BJ (cell line): ENCODE results near the gene PTPRN. TPM values are rescaled to one million over a fixed set of nuclear protein-coding genes. Genes with fewer than 3 reads are reported as not detected.

Experiments
- CTCF ChIA-PET: fragments of 350-600 bp; formaldehyde crosslinking; extraction: SDS; loops from one replicate; lab custom pipeline; 2021; ENCODE audit warnings: antibody characterized with exemption, inconsistent platforms; lab: Yijun Ruan, JAX
- POLR2A ChIA-PET: fragments of 300-600 bp; sonication (Branson Sonifier 250); formaldehyde crosslinking; extraction: SDS; loops from one replicate; lab custom pipeline; 2021; ENCODE audit warnings: antibody characterized with exemption; lab: Charles Lee
- DNase-seq: peaks from one replicate; pipeline ENCODE4 v3.0.0-alpha.2; 2011; ENCODE audit warnings: low read depth
- H3K27me3 ChIP-seq: 2 replicates; pipeline ENCODE4 v1.6.0; 2011; ENCODE audit warnings: low read length; ENCODE audit not compliant: control insufficient read depth, insufficient read depth
- H3K36me3 ChIP-seq: 2 replicates; pipeline ENCODE4 v1.5.1; 2011; ENCODE audit warnings: low read length; ENCODE audit not compliant: control insufficient read depth, insufficient read depth
- H3K4me3 ChIP-seq: 2 replicates; pipeline ENCODE4 v1.5.1; 2011; ENCODE audit warnings: low read depth, mild to moderate bottlenecking, control low read depth, low read length
- polyA plus RNA-seq: library from polyadenylated mRNA; depleted of rRNA; stranded (reverse); fragments of >200 nt; gene quantifications from 2 replicates; pipeline ENCODE4 v1.2.3, GENCODE V29; 2011
- TF ChIP-seq, protein P1 (sequence below): IDR thresholded peaks from 2 replicates; pipeline ENCODE4 v1.5.1; 2011; ENCODE audit warnings: low read depth, mild to moderate bottlenecking, control low read depth, inconsistent platforms, low read length, moderate library complexity; ENCODE audit not compliant: insufficient read depth

The PTPRN gene
- polyA plus RNA-seq, 1 experiment: 7.0 TPM

- TF ChIP-seq, protein P1, sequence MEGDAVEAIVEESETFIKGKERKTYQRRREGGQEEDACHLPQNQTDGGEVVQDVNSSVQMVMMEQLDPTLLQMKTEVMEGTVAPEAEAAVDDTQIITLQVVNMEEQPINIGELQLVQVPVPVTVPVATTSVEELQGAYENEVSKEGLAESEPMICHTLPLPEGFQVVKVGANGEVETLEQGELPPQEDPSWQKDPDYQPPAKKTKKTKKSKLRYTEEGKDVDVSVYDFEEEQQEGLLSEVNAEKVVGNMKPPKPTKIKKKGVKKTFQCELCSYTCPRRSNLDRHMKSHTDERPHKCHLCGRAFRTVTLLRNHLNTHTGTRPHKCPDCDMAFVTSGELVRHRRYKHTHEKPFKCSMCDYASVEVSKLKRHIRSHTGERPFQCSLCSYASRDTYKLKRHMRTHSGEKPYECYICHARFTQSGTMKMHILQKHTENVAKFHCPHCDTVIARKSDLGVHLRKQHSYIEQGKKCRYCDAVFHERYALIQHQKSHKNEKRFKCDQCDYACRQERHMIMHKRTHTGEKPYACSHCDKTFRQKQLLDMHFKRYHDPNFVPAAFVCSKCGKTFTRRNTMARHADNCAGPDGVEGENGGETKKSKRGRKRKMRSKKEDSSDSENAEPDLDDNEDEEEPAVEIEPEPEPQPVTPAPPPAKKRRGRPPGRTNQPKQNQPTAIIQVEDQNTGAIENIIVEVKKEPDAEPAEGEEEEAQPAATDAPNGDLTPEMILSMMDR: no peak
- ChIA-PET CTCF (interaction anchor here (0.5 to 20.1 kb wide), 4 partner anchors 15 to 228 kb away, joined by 3 to 403 read pairs (median 4); partner anchors contain the start of genes GLB1L and STK16), POLR2A (no interaction called here)
- Histone ChIP-seq H3K36me3 (peaks cover 22% of the 10 kb centered on the region), H3K27me3 (no peaks in the 10 kb centered on the region), H3K4me3 (peak overlapping the region; percentile 56)
- DNase-seq: no peak
Measured at GRCh38 chr2:219279916-219280516, 29.2 kb downstream of the PTPRN start.

DNA sequence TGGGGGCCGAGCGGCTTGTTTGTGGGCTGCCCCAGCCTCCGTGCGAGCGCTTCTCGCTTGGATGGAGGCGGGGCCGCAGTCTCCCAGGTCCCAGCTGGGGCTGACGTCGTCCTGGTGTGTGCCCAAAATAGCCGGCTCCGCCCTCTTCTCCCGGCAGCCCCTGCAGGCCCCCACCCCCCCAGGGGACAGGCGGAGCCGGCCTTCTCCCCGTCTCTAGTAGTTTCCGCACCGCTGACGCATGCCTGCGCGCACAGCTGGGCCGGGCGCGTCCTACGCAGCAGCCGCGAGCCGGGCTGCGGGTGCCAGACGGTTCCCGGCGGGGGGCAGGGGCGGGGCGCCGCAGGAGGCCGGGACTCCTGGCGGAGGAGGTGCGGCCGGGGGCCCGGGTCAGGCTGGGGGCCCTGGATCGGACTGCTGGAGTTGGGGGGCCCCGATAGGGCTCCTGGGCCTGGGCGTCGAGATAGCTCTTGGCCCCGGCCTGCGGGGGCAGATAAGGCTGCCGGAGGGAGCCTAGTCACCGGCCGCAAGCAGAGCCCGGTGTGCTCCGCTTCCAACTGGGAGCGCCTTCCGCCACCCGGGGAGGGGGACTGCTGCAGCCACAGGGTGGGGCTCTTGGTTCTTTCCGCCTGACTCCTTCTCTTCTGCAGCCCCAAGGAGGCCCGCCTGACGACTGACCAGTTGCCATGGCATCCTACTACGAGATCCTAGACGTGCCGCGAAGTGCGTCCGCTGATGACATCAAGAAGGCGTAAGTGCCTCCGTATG lies 29.9 kb downstream of the PTPRN start, which contains the start of gene DNAJB2:
DNAJB2 (plus strand) TSS at position 216 of the 765 bp plus-strand sequence; CDS start at position 684, 468 bp downstream.
- CTCF ChIA-PET: interaction anchor here (0.6 to 20.1 kb wide), 14 partner anchors 10 to 250 kb away, joined by 3 to 403 read pairs (median 4); partner anchors contain the start of genes ABCB6, GLB1L, STK16 and TUBA4A
- POLR2A ChIA-PET: interaction anchor here (0.5 to 0.8 kb wide), 2 partner anchors 30 to 109 kb away, joined by 5 to 6 read pairs; partner anchors contain the start of gene DNPEP
- TF ChIP-seq, protein P1: peak; percentile 20; the same call in 1 of the 2 replicates
- peak; percentile 95 for DNase-seq
- Histone ChIP-seq H3K4me3 (peak within 1 kb of the TSS; percentile 56), H3K36me3 (peaks cover 20% of the 10 kb centered on the region), H3K27me3 (no peaks in the 10 kb centered on the region)

GRCh38 chr2:219278655-219279150 lies 30.5 kb downstream of the PTPRN start:
- H3K36me3 ChIP-seq: peaks cover 19% of the 10 kb centered on the region
- ChIA-PET POLR2A (interaction anchor here (0.5 to 0.8 kb wide), 2 partner anchors 29 to 109 kb away, joined by 5 to 6 read pairs; partner anchors contain the start of gene DNPEP), CTCF (interaction anchor here (0.6 to 20.1 kb wide), 20 partner anchors 9 to 251 kb away, joined by 3 to 403 read pairs (median 4); partner anchors contain the start of genes ABCB6, ANKZF1, ATG9A and GLB1L)
- H3K27me3 ChIP-seq: no peaks in the 10 kb centered on the region
- no peak for DNase-seq
- TF ChIP-seq, protein P1: no peak
- peak overlapping the region; percentile 17; the same call in 1 of the 2 replicates for H3K4me3 ChIP-seq

DNA sequence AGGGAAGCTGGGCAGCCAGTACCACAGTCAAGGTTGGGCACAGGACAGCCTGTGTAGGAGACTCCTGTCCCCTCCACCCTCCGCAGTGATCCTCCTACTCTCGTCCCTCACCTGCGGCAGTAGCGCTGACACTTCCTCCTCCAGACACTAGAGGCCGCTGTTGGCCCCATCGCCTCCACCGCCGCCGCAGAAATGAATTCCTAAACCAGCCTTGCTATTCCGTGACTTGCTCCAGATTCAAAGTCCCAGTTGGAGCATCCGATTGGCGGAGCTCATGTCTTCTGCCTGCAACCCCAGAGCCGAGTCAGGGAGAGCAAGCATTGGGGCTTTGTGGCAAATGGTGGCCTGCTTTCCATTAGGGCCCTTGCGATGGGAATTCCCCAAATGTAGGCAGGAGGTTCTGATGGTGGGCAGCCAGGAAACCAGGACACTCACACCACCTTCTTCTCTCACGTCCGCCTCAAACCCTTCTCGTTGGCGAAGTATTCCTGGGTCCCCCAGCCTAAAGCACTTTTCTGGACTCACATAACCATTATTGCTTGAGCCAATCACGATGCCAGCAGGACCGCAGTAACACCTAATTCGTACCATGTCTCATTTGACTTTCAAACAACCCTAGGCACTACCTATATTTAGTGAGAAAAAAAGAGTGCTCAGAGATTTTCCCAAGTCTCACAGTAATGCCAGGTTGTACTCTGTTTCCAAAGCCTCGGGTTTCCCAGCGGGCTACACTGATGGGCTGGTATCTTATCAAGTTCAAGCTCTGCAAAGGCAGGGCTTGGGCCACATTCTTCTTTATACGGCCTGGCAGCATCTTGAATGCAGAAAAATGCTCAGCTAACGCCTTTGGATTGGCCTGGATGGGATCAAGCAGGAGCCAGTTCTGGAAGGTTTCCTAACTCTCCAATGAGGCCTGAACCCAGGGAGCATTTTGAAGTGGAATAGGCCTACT lies 31.2 kb downstream of the PTPRN start:
- CTCF ChIA-PET: interaction anchor here (0.5 to 20.1 kb wide), 28 partner anchors 9 to 283 kb away, joined by 3 to 403 read pairs (median 4); partner anchors contain the start of genes ABCB6, ANKZF1, ATG9A and GLB1L

More for the DNA sequence above, 31.2 kb downstream of the PTPRN start:
- TF ChIP-seq, protein P1: peak; percentile 97
- POLR2A ChIA-PET: interaction anchor here (0.6 kb wide), 2 partner anchors 25 to 49 kb away, joined by 4 to 7 read pairs; partner anchors contain the start of genes ANKZF1, ATG9A and TUBA4B
- Histone ChIP-seq H3K27me3 (no peaks in the 10 kb centered on the region), H3K4me3 (no peak overlapping the region), H3K36me3 (peaks cover 14% of the 10 kb centered on the region)
- DNase-seq: peak; percentile 33
